Measurements from ENCODE around the gene MRPL55.

MRPL55 gene

GRCh38 chr1:228089519-228090380 lies 19.3 kb downstream of the MRPL55 start:
- Histone ChIP-seq H3K4me3 (ENCODE audit: low read length) (no peak overlapping the region), H3K9me3 (ENCODE audit: insufficient read depth, low read depth, low read length) (no peaks in the 10 kb centered on the region; the same call in 1 of the 2 replicates), H3K27me3 (ENCODE audit: insufficient read depth, low read length) (no peaks in the 10 kb centered on the region), H3K4me1 (ENCODE audit: insufficient read depth, low read length) (peaks cover 12% of the 10 kb centered on the region; the same call in 1 of the 2 replicates), H3K27ac (ENCODE audit: low read depth, low read length) (no peak overlapping the region), H3K9ac (ENCODE audit: low read depth, low read length) (no peak overlapping the region), H3K36me3 (ENCODE audit: insufficient read depth, low read length) (peaks cover 10% of the 10 kb centered on the region)
- 93% methylated on average over 12 of the region's 12 CpGs for WGBS

- Histone ChIP-seq H3K4me1 (ENCODE audit: insufficient read depth, low read length) (peaks cover 21% of the 10 kb centered on the region; the same call in 1 of the 2 replicates), H3K27ac (ENCODE audit: low read depth, low read length) (no peak overlapping the region), H3K4me3 (ENCODE audit: low read length) (no peak overlapping the region), H3K36me3 (ENCODE audit: insufficient read depth, low read length) (peaks cover 10% of the 10 kb centered on the region), H3K27me3 (ENCODE audit: insufficient read depth, low read length) (no peaks in the 10 kb centered on the region), H3K9me3 (ENCODE audit: insufficient read depth, low read depth, low read length) (no peaks in the 10 kb centered on the region), H3K9ac (ENCODE audit: low read depth, low read length) (no peak overlapping the region)
- 92% methylated on average over 21 of the region's 21 CpGs for WGBS
Observed at GRCh38 chr1:228088586-228089498, 20.3 kb downstream of the MRPL55 start.

GRCh38 chr1:228087771-228088251 lies 21.3 kb downstream of the MRPL55 start:
- Histone ChIP-seq H3K9ac (ENCODE audit: low read depth, low read length) (no peak overlapping the region), H3K36me3 (ENCODE audit: insufficient read depth, low read length) (peaks cover 10% of the 10 kb centered on the region), H3K9me3 (ENCODE audit: insufficient read depth, low read depth, low read length) (no peaks in the 10 kb centered on the region), H3K4me3 (ENCODE audit: low read length) (no peak overlapping the region), H3K27me3 (ENCODE audit: insufficient read depth, low read length) (no peaks in the 10 kb centered on the region), H3K4me1 (ENCODE audit: insufficient read depth, low read length) (peaks cover 21% of the 10 kb centered on the region; the same call in 1 of the 2 replicates), H3K27ac (ENCODE audit: low read depth, low read length) (no peak overlapping the region)
- 88% methylated on average over 7 of the region's 7 CpGs for WGBS

GRCh38 chr1:228085287-228085951 lies 23.7 kb downstream of the MRPL55 start:
- Histone ChIP-seq H3K27me3 (ENCODE audit: insufficient read depth, low read length) (no peaks in the 10 kb centered on the region; the same call in 1 of the 2 replicates), H3K4me3 (ENCODE audit: low read length) (peak overlapping the region; percentile 97; the same call in 1 of the 2 replicates), H3K27ac (ENCODE audit: low read depth, low read length) (peak overlapping the region; percentile 12; the same call in 1 of the 2 replicates), H3K36me3 (ENCODE audit: insufficient read depth, low read length) (peaks cover 10% of the 10 kb centered on the region), H3K9me3 (ENCODE audit: insufficient read depth, low read depth, low read length) (no peaks in the 10 kb centered on the region), H3K4me1 (ENCODE audit: insufficient read depth, low read length) (peaks cover 21% of the 10 kb centered on the region; the same call in 1 of the 2 replicates), H3K9ac (ENCODE audit: low read depth, low read length) (no peak overlapping the region)
- 71% methylated on average over 6 of the region's 6 CpGs for WGBS

GRCh38 chr1:228084797-228085196 lies 24.3 kb downstream of the MRPL55 start:
- H3K4me3 ChIP-seq (ENCODE audit: low read length), result peak overlapping the region; percentile 97
- no peaks in the 10 kb centered on the region for H3K9me3 ChIP-seq (ENCODE audit: insufficient read depth, low read depth, low read length)
- H3K4me1 ChIP-seq (ENCODE audit: insufficient read depth, low read length), result peaks cover 21% of the 10 kb centered on the region; the same call in 1 of the 2 replicates
- no peaks in the 10 kb centered on the region; the same call in 1 of the 2 replicates for H3K27me3 ChIP-seq (ENCODE audit: insufficient read depth, low read length)
- WGBS, result 89% methylated on average over 5 of the region's 5 CpGs
- H3K27ac ChIP-seq (ENCODE audit: low read depth, low read length), result no peak overlapping the region
- H3K9ac ChIP-seq (ENCODE audit: low read depth, low read length), result peak overlapping the region; percentile 98; the same call in 1 of the 2 replicates
- peaks cover 10% of the 10 kb centered on the region for H3K36me3 ChIP-seq (ENCODE audit: insufficient read depth, low read length)

GRCh38 chr1:228084325-228084724 lies 24.8 kb downstream of the MRPL55 start:
- H3K27ac ChIP-seq (ENCODE audit: low read depth, low read length), result no peak overlapping the region
- H3K36me3 ChIP-seq (ENCODE audit: insufficient read depth, low read length), result peaks cover 10% of the 10 kb centered on the region
- 77% methylated on average over 3 of the region's 3 CpGs for WGBS
- H3K4me1 ChIP-seq (ENCODE audit: insufficient read depth, low read length), result peaks cover 21% of the 10 kb centered on the region; the same call in 1 of the 2 replicates
- no peaks in the 10 kb centered on the region; the same call in 1 of the 2 replicates for H3K27me3 ChIP-seq (ENCODE audit: insufficient read depth, low read length)
- no peaks in the 10 kb centered on the region for H3K9me3 ChIP-seq (ENCODE audit: insufficient read depth, low read depth, low read length)
- H3K9ac ChIP-seq (ENCODE audit: low read depth, low read length), result peak overlapping the region; percentile 98
- peak overlapping the region; percentile 97 for H3K4me3 ChIP-seq (ENCODE audit: low read length)

- H3K4me1 ChIP-seq (ENCODE audit: insufficient read depth, low read length), result peaks cover 21% of the 10 kb centered on the region
- 11% methylated on average over 17 of the region's 17 CpGs for WGBS
Observed at GRCh38 chr1:228083871-228084278, 25.2 kb downstream of the MRPL55 start.

GRCh38 chr1:228082918-228083870 lies 25.9 kb downstream of the MRPL55 start:
- H3K9me3 ChIP-seq (ENCODE audit: insufficient read depth, low read depth, low read length), result no peaks in the 10 kb centered on the region
- H3K4me3 ChIP-seq (ENCODE audit: low read length), result peak overlapping the region; percentile 97
- peak overlapping the region; percentile 98 for H3K9ac ChIP-seq (ENCODE audit: low read depth, low read length)
- H3K27ac ChIP-seq (ENCODE audit: low read depth, low read length), result peak overlapping the region; percentile 90
- WGBS, result under 1% methylated on average over 79 of the region's 79 CpGs
- peaks cover 9% of the 10 kb centered on the region for H3K27me3 ChIP-seq (ENCODE audit: insufficient read depth, low read length)
- H3K36me3 ChIP-seq (ENCODE audit: insufficient read depth, low read length), result peaks cover 4% of the 10 kb centered on the region
- peaks cover 21% of the 10 kb centered on the region for H3K4me1 ChIP-seq (ENCODE audit: insufficient read depth, low read length)

More at GRCh38 chr1:228083871-228084278, 25.2 kb downstream of the MRPL55 start:
- peak overlapping the region; percentile 98 for H3K9ac ChIP-seq (ENCODE audit: low read depth, low read length)
- H3K9me3 ChIP-seq (ENCODE audit: insufficient read depth, low read depth, low read length), result no peaks in the 10 kb centered on the region
- peak overlapping the region; percentile 97 for H3K4me3 ChIP-seq (ENCODE audit: low read length)
- peaks cover 10% of the 10 kb centered on the region for H3K36me3 ChIP-seq (ENCODE audit: insufficient read depth, low read length)
- H3K27me3 ChIP-seq (ENCODE audit: insufficient read depth, low read length), result peaks cover 3% of the 10 kb centered on the region; the same call in 1 of the 2 replicates
- no peak overlapping the region for H3K27ac ChIP-seq (ENCODE audit: low read depth, low read length)

GRCh38 chr1:228082214-228082917 lies 26.7 kb downstream of the MRPL55 start, which contains the start of gene ARF1:
Gene ARF1 (plus strand): TSS chr1:228082708. CDS start chr1:228097115, 14,407 bp downstream.
- Histone ChIP-seq H3K36me3 (ENCODE audit: insufficient read depth, low read length) (no peaks in the 10 kb centered on the region; the same call in none of the 2 replicates), H3K27me3 (ENCODE audit: insufficient read depth, low read length) (peaks cover 17% of the 10 kb centered on the region), H3K4me1 (ENCODE audit: insufficient read depth, low read length) (peaks cover 21% of the 10 kb centered on the region), H3K9ac (ENCODE audit: low read depth, low read length) (peak within 1 kb of the TSS; percentile 98), H3K9me3 (ENCODE audit: insufficient read depth, low read depth, low read length) (no peaks in the 10 kb centered on the region), H3K4me3 (ENCODE audit: low read length) (peak within 1 kb of the TSS; percentile 97), H3K27ac (ENCODE audit: low read depth, low read length) (peak within 1 kb of the TSS; percentile 90)
- under 1% methylated on average over 87 of the region's 87 CpGs for WGBS
